ENCODE data around the gene SCTR.

SCTR gene

DNA sequence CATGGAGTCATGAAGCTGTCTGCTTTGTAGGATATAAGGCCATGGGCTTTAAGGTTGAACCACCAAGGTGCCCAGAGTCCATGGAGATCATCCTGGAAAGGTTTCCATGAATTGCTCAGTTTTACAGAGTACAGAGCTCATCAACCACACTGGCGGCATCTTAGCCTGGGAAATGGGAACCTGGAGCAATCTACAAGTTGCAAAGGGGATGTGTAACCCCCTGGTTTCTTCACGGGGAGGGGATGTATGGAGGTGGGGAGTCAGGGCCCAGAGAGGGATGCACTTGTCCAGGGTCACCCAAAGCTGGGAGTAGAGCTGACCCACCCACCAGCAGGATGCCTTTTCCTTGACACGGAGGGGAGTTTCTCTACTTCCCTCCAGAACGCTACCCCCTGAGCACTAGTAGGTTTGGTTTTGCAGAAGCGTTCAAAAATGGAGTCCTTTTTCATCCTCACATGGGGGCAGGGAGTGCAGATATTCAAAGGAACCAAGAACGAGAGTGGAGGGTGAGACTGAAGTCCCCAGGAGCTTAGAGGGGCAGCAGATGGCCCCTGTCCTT lies 85.5 kb downstream of the SCTR start:
- no peaks in the 10 kb centered on the region for H3K79me2 ChIP-seq (ENCODE audit: control insufficient read depth, insufficient read depth, low read length, poor library complexity)
- no peak overlapping the region for H4K12ac ChIP-seq (ENCODE audit: low read depth, low read length)
- no peak overlapping the region for H3K14ac ChIP-seq (ENCODE audit: low read length)
- peaks cover 3% of the 10 kb centered on the region for H3K79me1 ChIP-seq (ENCODE audit: low read length)
- H3K9ac ChIP-seq (ENCODE audit: low read length): no peak overlapping the region
- H3K4ac ChIP-seq (ENCODE audit: low read depth, low read length): no peak overlapping the region
- H3K23ac ChIP-seq (ENCODE audit: low read length): no peak overlapping the region
- no peak overlapping the region for H4K8ac ChIP-seq (ENCODE audit: low read depth, low read length)
- H3K4me3 ChIP-seq (ENCODE audit: low read depth, low read length): no peak overlapping the region
- no peak overlapping the region for H2BK5ac ChIP-seq (ENCODE audit: low read depth, low read length, poor library complexity)
- H3K18ac ChIP-seq (ENCODE audit: low read length): no peak overlapping the region
- no peak overlapping the region for H2BK120ac ChIP-seq (ENCODE audit: insufficient read depth, low read length, poor library complexity)
- no peak overlapping the region for H2AK5ac ChIP-seq (ENCODE audit: low read length)
- H2BK12ac ChIP-seq (ENCODE audit: low read length): no peak overlapping the region
- H3K27me3 ChIP-seq (ENCODE audit: insufficient read depth, low read length): no peaks in the 10 kb centered on the region
- H3K4me1 ChIP-seq (ENCODE audit: control insufficient read depth in 1 of 2, insufficient read depth in 2 of 2, low read length in 2 of 2): peaks cover 5 to 9% of the 10 kb centered on the region in 2 experiments
- H3K9me3 ChIP-seq (ENCODE audit: insufficient read depth, low read depth, low read length): peaks cover 2% of the 10 kb centered on the region
- WGBS (ENCODE audit: extremely low coverage, insufficient coverage, insufficient read length): no CpG with 5 or more reads among the region's 6 CpGs
- H3K4me2 ChIP-seq (ENCODE audit: low read length): no peak overlapping the region
- no peak overlapping the region for H4K91ac ChIP-seq (ENCODE audit: low read depth, low read length)
- H2AFZ ChIP-seq (ENCODE audit: insufficient read depth, low read length, poor library complexity): no peak overlapping the region
- peaks cover 0 to 3% of the 10 kb centered on the region in 2 experiments for H3K36me3 ChIP-seq (ENCODE audit: control insufficient read depth in 1 of 2, insufficient read depth in 2 of 2, low read length in 2 of 2)
- no peak for DNase-seq
- no peak overlapping the region for H3K27ac ChIP-seq (ENCODE audit: low read depth, low read length)

DNA sequence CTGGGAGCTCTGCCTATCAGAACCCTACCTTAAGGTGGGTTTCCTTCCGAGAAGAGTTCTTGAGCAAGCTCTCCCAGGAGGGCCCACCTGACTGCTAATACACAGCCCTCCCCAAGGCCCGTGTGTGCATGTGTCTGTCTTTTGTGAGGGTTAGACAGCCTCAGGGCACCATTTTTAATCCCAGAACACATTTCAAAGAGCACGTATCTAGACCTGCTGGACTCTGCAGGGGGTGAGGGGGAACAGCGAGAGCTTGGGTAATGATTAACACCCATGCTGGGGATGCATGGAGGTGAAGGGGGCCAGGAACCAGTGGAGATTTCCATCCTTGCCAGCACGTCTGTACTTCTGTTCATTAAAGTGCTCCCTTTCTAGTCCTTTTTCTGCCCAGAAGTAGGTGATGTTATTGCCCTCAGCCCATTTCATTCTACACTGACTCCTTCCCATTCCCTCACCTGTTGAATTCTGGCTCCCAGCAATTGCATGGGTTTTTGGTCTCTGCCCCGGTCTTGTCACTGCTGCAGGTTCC lies 86.1 kb downstream of the SCTR start:
- whole genome bisulfite sequencing (ENCODE audit: extremely low coverage, insufficient coverage, insufficient read length): no CpG with 5 or more reads among the region's 6 CpGs
- H4K12ac ChIP-seq (ENCODE audit: low read depth, low read length): no peak overlapping the region
- H3K36me3 ChIP-seq (ENCODE audit: control insufficient read depth in 1 of 2, insufficient read depth in 2 of 2, low read length in 2 of 2): peaks cover 0 to 3% of the 10 kb centered on the region in 2 experiments

DNA sequence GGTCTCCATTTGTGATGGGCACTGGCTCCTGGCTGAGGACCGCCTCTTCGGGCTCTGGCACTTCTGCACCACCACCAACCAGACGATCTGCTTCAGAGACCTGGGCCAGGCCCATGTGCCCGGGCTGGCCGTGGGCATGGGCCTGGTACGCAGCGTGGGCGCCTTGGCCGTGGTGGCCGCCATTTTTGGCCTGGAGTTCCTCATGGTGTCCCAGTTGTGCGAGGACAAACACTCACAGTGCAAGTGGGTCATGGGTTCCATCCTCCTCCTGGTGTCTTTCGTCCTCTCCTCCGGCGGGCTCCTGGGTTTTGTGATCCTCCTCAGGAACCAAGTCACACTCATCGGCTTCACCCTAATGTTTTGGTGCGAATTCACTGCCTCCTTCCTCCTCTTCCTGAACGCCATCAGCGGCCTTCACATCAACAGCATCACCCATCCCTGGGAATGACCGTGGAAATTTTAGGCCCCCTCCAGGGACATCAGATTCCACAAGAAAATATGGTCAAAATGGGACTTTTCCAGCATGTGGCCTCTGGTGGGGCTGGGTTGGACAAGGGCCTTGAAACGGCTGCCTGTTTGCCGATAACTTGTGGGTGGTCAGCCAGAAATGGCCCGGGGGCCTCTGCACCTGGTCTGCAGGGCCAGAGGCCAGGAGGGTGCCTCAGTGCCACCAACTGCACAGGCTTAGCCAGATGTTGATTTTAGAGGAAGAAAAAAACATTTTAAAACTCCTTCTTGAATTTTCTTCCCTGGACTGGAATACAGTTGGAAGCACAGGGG lies 87.1 kb downstream of the SCTR start:
- Histone ChIP-seq H2BK5ac (ENCODE audit: low read depth, low read length, poor library complexity) (no peak overlapping the region), H2BK120ac (ENCODE audit: insufficient read depth, low read length, poor library complexity) (no peak overlapping the region), H4K12ac (ENCODE audit: low read depth, low read length) (no peak overlapping the region), H3K4me3 (ENCODE audit: low read depth, low read length) (no peak overlapping the region), H3K9me3 (ENCODE audit: insufficient read depth, low read depth, low read length) (no peaks in the 10 kb centered on the region), H3K4me2 (ENCODE audit: low read length) (no peak overlapping the region), H3K23ac (ENCODE audit: low read length) (no peak overlapping the region), H3K14ac (ENCODE audit: low read length) (no peak overlapping the region), H3K27me3 (ENCODE audit: insufficient read depth, low read length) (no peaks in the 10 kb centered on the region), H4K8ac (ENCODE audit: low read depth, low read length) (no peak overlapping the region), H2AK5ac (ENCODE audit: low read length) (no peak overlapping the region), H2AFZ (ENCODE audit: insufficient read depth, low read length, poor library complexity) (no peak overlapping the region), H3K9ac (ENCODE audit: low read length) (no peak overlapping the region), H3K36me3 (ENCODE audit: control insufficient read depth in 1 of 2, insufficient read depth in 2 of 2, low read length in 2 of 2) (peaks cover 0 to 3% of the 10 kb centered on the region in 2 experiments), H3K79me2 (ENCODE audit: control insufficient read depth, insufficient read depth, low read length, poor library complexity) (no peaks in the 10 kb centered on the region), H3K27ac (ENCODE audit: low read depth, low read length) (no peak overlapping the region), H3K18ac (ENCODE audit: low read length) (no peak overlapping the region), H2BK12ac (ENCODE audit: low read length) (no peak overlapping the region), H3K79me1 (ENCODE audit: low read length) (peaks cover 8% of the 10 kb centered on the region), H4K91ac (ENCODE audit: low read depth, low read length) (no peak overlapping the region), H3K4ac (ENCODE audit: low read depth, low read length) (no peak overlapping the region), H3K4me1 (ENCODE audit: control insufficient read depth in 1 of 2, insufficient read depth in 2 of 2, low read length in 2 of 2) (peaks cover 16 to 24% of the 10 kb centered on the region in 2 experiments)
- no peak for DNase-seq
- no CpG with 5 or more reads among the region's 22 CpGs for WGBS (ENCODE audit: extremely low coverage, insufficient coverage, insufficient read length)

More for the DNA sequence above, 86.1 kb downstream of the SCTR start:
- Histone ChIP-seq H3K23ac (ENCODE audit: low read length) (no peak overlapping the region), H2BK5ac (ENCODE audit: low read depth, low read length, poor library complexity) (no peak overlapping the region), H3K27ac (ENCODE audit: low read depth, low read length) (no peak overlapping the region), H2BK12ac (ENCODE audit: low read length) (no peak overlapping the region), H2AK5ac (ENCODE audit: low read length) (no peak overlapping the region), H3K79me1 (ENCODE audit: low read length) (peaks cover 5% of the 10 kb centered on the region), H3K4me1 (ENCODE audit: control insufficient read depth in 1 of 2, insufficient read depth in 2 of 2, low read length in 2 of 2) (peaks cover 8 to 14% of the 10 kb centered on the region in 2 experiments), H3K79me2 (ENCODE audit: control insufficient read depth, insufficient read depth, low read length, poor library complexity) (no peaks in the 10 kb centered on the region), H3K27me3 (ENCODE audit: insufficient read depth, low read length) (no peaks in the 10 kb centered on the region), H2AFZ (ENCODE audit: insufficient read depth, low read length, poor library complexity) (no peak overlapping the region), H3K9ac (ENCODE audit: low read length) (no peak overlapping the region), H2BK120ac (ENCODE audit: insufficient read depth, low read length, poor library complexity) (no peak overlapping the region), H4K8ac (ENCODE audit: low read depth, low read length) (no peak overlapping the region), H3K4me2 (ENCODE audit: low read length) (no peak overlapping the region), H3K9me3 (ENCODE audit: insufficient read depth, low read depth, low read length) (peaks cover 2% of the 10 kb centered on the region), H3K4ac (ENCODE audit: low read depth, low read length) (no peak overlapping the region), H3K14ac (ENCODE audit: low read length) (no peak overlapping the region), H3K18ac (ENCODE audit: low read length) (no peak overlapping the region), H3K4me3 (ENCODE audit: low read depth, low read length) (no peak overlapping the region), H4K91ac (ENCODE audit: low read depth, low read length) (no peak overlapping the region)
- DNase-seq: no peak

DNA sequence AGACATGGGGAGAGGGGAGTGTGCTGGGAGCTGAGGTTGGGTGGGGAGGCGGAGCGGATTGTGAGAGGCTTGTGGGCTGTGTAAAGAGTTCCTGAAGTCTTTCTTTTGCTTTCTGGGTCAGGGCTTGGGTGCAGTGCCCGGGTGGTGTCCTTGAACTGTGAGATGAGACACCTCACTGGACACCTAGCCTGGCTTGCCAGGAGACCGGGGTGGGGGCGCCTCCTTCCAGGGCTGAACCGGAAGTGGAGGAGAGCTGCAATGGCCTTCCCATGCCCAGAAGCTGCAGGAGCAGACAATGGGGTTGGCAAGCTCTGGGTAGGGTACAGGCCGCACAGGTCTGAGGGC lies 88.4 kb downstream of the SCTR start:
- no CpG with 5 or more reads among the region's 7 CpGs for WGBS (ENCODE audit: extremely low coverage, insufficient coverage, insufficient read length)
- no peak overlapping the region for H2AFZ ChIP-seq (ENCODE audit: insufficient read depth, low read length, poor library complexity)

More for the DNA sequence above, 88.4 kb downstream of the SCTR start:
- Histone ChIP-seq H3K79me1 (ENCODE audit: low read length) (peaks cover 18% of the 10 kb centered on the region), H3K4me3 (ENCODE audit: low read depth, low read length) (no peak overlapping the region), H3K23ac (ENCODE audit: low read length) (no peak overlapping the region), H3K4ac (ENCODE audit: low read depth, low read length) (no peak overlapping the region), H4K8ac (ENCODE audit: low read depth, low read length) (no peak overlapping the region), H3K36me3 (ENCODE audit: control insufficient read depth in 1 of 2, insufficient read depth in 2 of 2, low read length in 2 of 2) (peaks cover 0 to 3% of the 10 kb centered on the region in 2 experiments), H3K79me2 (ENCODE audit: control insufficient read depth, insufficient read depth, low read length, poor library complexity) (peaks cover 2% of the 10 kb centered on the region), H3K9ac (ENCODE audit: low read length) (no peak overlapping the region), H4K12ac (ENCODE audit: low read depth, low read length) (no peak overlapping the region), H2BK120ac (ENCODE audit: insufficient read depth, low read length, poor library complexity) (no peak overlapping the region), H2BK5ac (ENCODE audit: low read depth, low read length, poor library complexity) (no peak overlapping the region), H3K18ac (ENCODE audit: low read length) (no peak overlapping the region), H3K4me1 (ENCODE audit: control insufficient read depth in 1 of 2, insufficient read depth in 2 of 2, low read length in 2 of 2) (peaks cover 19 to 27% of the 10 kb centered on the region in 2 experiments), H4K91ac (ENCODE audit: low read depth, low read length) (no peak overlapping the region), H2AK5ac (ENCODE audit: low read length) (no peak overlapping the region), H3K14ac (ENCODE audit: low read length) (no peak overlapping the region), H3K9me3 (ENCODE audit: insufficient read depth, low read depth, low read length) (no peaks in the 10 kb centered on the region), H3K27ac (ENCODE audit: low read depth, low read length) (no peak overlapping the region), H3K27me3 (ENCODE audit: insufficient read depth, low read length) (no peaks in the 10 kb centered on the region), H2BK12ac (ENCODE audit: low read length) (no peak overlapping the region), H3K4me2 (ENCODE audit: low read length) (no peak overlapping the region)
- no peak for DNase-seq

All from trophoblast cell (in vitro differentiated cells and primary cell).